Adrenal gland (tissue), 12 donors: ENCODE data around the gene ZNF831. TPM values are rescaled to one million over a fixed set of nuclear protein-coding genes. Genes with fewer than 3 reads are reported as not detected.

Source experiments
- DNase-seq, 7 donors: peaks; one replicate each; pipeline ENCODE4 v3.0.0-alpha.2; 2019 to 2020
- H3K27ac ChIP-seq, 5 donors: fragments of 200-600 bp; sonication (generic) in 4 of 5; 1 replicate in 3 of 5; 2 replicates in 2 of 5; pipeline versions ENCODE4 v1.5.1 to v1.8.0; 2016 to 2020; ENCODE audit warnings: mild to moderate bottlenecking in 1 of 5
- H3K27me3 ChIP-seq: fragments of 200-600 bp; 2 replicates; pipeline ENCODE4 v1.8.0; 2021
- H3K36me3 ChIP-seq, 2 donors: fragments of 200-600 bp; replicated peaks in 1 of 2; 1 replicate in 1 of 2; 2 replicates in 1 of 2; pipeline versions ENCODE4 v1.5.1 to v1.8.0; 2018 to 2022
- H3K4me1 ChIP-seq, 2 donors: fragments of 200-600 bp; replicated peaks in 1 of 2; 1 replicate in 1 of 2; 2 replicates in 1 of 2; pipeline versions ENCODE4 v1.5.1 to v1.8.0; 2018 to 2021
- H3K4me3 ChIP-seq, 4 donors: fragments of 200-600 bp; sonication (generic) in 3 of 4; one replicate each; pipeline ENCODE4 v1.5.1; 2016 to 2018
- H3K9me3 ChIP-seq, 3 donors: fragments of 200-600 bp; sonication (generic) in 1 of 3; replicated peaks in 1 of 3; 1 replicate in 2 of 3; 2 replicates in 1 of 3; pipeline versions ENCODE4 v1.5.1 to v1.8.0; 2016 to 2021
- POLR2A ChIP-seq, 2 donors: fragments of 450-650 bp; IDR thresholded peaks; one replicate each; pipeline ENCODE4 v1.6.1; 2017; ENCODE audit warnings: antibody characterized with exemption in 2 of 2, mild to moderate bottlenecking in 2 of 2, moderate library complexity in 1 of 2
- WGBS, 4 donors: extraction: QIAGEN DNeasy Blood & Tissue Kit in 2 of 4; methylation state at CpG; one replicate each; pipeline versions ENCODE4 v1.1.5 to v1.1.7; 2013 to 2017; 5-methylcytosine and 5-hydroxymethylcytosine counted together
- intact Hi-C, 2 donors: fragments of 100-400 bp; cut with DNase I; formaldehyde crosslinking; loops; one replicate each; pipeline versions ENCODE4 v1.14.1 to v1.15.0; 2022 to 2023
- polyA plus RNA-seq, 3 donors: library from polyadenylated mRNA; stranded (reverse); fragments of 200-250 nt in 2 of 3; fragments of 350-450 nt in 1 of 3; fragmentation: Illumina TruSeq in 1 of 3; extraction: RNeasy Lipid Tissue Mini Kit (QIAGEN cat#74804) in 1 of 3; gene quantifications; one replicate each; pipeline ENCODE4 v1.2.3, GENCODE V29; 2013 to 2014
- total RNA-seq, 9 donors: library from RNA; depleted of rRNA in 4 of 9; stranded (reverse); fragments of >200 nt in 4 of 9; fragments of 120-200 nt in 1 of 9; fragmentation: NEBNext Ultra II Directional in 1 of 9; extraction: Animal tissue kit (Norgen Biotek cat#: 25700) in 1 of 9; gene quantifications; one replicate each; pipeline versions ENCODE4 v1.1.0 to v1.2.4, GENCODE V29; 2013 to 2023
- TF ChIP-seq, protein P1 (sequence below), 6 experiments: fragments of 450-650 bp in 4 of 6; fragments of 200-600 bp in 2 of 6; sonication (generic) in 1 of 6; IDR thresholded peaks; 1 replicate in 5 of 6; 2 replicates in 1 of 6; pipeline versions ENCODE4 v1.5.1 to v1.8.0; 2016 to 2021; ENCODE audit warnings: antibody characterized with exemption in 6 of 6, mild to moderate bottlenecking in 2 of 6, moderate library complexity in 1 of 6
- donor health status: healthy with polysubstance abuse.
- donor health status: Bipolar disorder and iron deficiency.
- donor health status: DM: yes; HTN: yes; CAD: no.
- donor health status: DM: no; HTN: no; CAD: no.
- donor health status: DM: no; HTN: no; CAD: no.
- donor health status: DM: yes; HTN: yes; CAD: no.

ZNF831 gene
- total and polyA plus RNA-seq, 12 donors: 0.05 to 0.61 (median 0.15) TPM

DNA sequence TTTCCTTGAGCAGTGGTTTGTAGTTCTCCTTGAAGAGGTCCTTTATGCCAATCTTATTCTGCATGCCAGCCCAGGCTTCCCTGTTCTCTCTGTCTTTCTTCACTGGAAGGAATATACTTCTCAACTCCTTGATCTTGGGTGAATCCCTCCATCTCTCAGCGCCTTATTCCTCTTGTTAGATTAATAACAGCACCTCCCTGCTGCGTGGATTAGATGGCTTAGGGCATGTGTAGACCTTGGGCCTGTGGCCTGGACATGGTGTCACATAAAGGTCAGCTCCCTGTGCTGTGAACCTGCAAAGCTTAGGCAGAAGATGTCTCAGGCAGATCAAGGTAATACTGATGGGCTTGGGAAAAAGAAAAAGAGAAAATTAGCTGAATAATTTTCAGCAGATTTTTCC, 18.3 kb downstream of the ZNF831 start:
- intact Hi-C loops: no loop called here

DNA sequence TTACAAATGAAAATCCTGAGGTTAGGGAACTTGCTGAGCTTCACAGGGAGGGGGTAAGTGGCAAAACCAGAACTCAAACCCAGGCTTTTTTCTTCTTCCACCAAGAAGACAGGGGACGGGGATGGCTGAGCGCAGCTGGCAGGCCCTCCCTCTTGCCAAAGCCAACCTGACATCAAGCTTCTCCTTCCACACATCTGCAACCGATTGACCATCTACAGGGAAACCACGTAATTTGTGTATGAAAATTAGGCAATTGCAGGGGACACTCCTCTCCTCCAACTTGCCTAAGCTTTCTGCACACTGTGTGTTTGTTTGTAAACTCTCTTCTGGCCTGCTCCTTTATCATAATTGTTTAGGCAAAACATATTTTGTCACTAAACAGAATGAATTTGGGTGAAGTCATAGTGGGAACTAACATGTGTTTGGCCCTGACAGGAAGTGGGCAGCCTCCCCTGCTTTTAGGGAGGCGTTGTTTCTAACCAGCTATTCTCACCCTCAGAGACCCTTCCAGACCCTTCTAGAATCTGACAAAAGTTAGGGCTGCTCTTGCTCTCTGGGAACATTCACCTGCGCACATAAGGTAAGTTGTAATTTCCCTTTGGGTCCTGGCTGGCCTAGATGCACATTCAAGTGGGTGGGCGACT, 18.9 kb downstream of the ZNF831 start:
- H3K4me1 ChIP-seq: no peaks in the 10 kb centered on the region
- H3K9me3 ChIP-seq: no peaks in the 10 kb centered on the region
- intact Hi-C loops: no loop called here
- H3K27me3 ChIP-seq: no peaks in the 10 kb centered on the region
- no peak overlapping the region for H3K4me3 ChIP-seq
- no peak overlapping the region for H3K27ac ChIP-seq
- H3K36me3 ChIP-seq: no peaks in the 10 kb centered on the region
- no peak for DNase-seq
- TF ChIP-seq, protein P1, sequence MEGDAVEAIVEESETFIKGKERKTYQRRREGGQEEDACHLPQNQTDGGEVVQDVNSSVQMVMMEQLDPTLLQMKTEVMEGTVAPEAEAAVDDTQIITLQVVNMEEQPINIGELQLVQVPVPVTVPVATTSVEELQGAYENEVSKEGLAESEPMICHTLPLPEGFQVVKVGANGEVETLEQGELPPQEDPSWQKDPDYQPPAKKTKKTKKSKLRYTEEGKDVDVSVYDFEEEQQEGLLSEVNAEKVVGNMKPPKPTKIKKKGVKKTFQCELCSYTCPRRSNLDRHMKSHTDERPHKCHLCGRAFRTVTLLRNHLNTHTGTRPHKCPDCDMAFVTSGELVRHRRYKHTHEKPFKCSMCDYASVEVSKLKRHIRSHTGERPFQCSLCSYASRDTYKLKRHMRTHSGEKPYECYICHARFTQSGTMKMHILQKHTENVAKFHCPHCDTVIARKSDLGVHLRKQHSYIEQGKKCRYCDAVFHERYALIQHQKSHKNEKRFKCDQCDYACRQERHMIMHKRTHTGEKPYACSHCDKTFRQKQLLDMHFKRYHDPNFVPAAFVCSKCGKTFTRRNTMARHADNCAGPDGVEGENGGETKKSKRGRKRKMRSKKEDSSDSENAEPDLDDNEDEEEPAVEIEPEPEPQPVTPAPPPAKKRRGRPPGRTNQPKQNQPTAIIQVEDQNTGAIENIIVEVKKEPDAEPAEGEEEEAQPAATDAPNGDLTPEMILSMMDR (IDR thresholded peaks at IDR 0.05): no peak
- no peak for TF ChIP-seq POLR2A (IDR thresholded peaks at IDR 0.05)
- 72 to 82% (median 77%) methylated on average over 7 of the region's 7 CpGs for WGBS, 4 donors

More for the DNA sequence above, 18.3 kb downstream of the ZNF831 start:
- no peak for DNase-seq
- Histone ChIP-seq H3K27me3 (no peaks in the 10 kb centered on the region), H3K4me1 (no peaks in the 10 kb centered on the region), H3K36me3 (no peaks in the 10 kb centered on the region), H3K27ac (no peak overlapping the region), H3K9me3 (no peaks in the 10 kb centered on the region), H3K4me3 (no peak overlapping the region)
- 70 to 86% (median 76%) methylated on average over 2 of the region's 2 CpGs for WGBS, 4 donors
- no peak for TF ChIP-seq POLR2A (IDR thresholded peaks at IDR 0.05)
- TF ChIP-seq, protein P1 (IDR thresholded peaks at IDR 0.05): no peak

DNA sequence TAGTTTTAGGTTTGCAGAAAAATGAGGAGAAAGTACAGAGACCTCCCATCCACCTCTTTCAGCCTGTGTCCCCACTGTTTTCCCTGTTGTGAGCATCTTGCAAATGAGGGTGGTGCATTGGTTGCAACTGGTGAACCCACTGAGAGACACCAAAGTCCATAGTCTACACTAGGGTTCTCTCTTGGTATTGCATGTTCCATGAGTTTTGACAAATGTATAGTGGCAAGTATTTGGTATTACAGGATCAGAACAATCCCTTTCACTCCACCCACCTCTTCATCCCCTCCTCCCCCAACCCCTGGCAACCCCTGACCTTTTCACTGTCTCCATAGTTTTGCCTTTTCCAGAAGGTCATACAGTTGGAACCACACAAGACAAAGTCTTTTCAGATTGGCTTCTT, 20.1 kb downstream of the ZNF831 start:
- intact Hi-C loops: no loop called here
- H3K4me3 ChIP-seq: no peak overlapping the region
- no peaks in the 10 kb centered on the region for H3K9me3 ChIP-seq
- TF ChIP-seq POLR2A (IDR thresholded peaks at IDR 0.05): no peak
- TF ChIP-seq, protein P1 (IDR thresholded peaks at IDR 0.05): no peak
- no peaks in the 10 kb centered on the region for H3K27me3 ChIP-seq
- no peak for DNase-seq
- H3K36me3 ChIP-seq: no peaks in the 10 kb centered on the region
- no peaks in the 10 kb centered on the region for H3K4me1 ChIP-seq
- no peak overlapping the region for H3K27ac ChIP-seq

DNA sequence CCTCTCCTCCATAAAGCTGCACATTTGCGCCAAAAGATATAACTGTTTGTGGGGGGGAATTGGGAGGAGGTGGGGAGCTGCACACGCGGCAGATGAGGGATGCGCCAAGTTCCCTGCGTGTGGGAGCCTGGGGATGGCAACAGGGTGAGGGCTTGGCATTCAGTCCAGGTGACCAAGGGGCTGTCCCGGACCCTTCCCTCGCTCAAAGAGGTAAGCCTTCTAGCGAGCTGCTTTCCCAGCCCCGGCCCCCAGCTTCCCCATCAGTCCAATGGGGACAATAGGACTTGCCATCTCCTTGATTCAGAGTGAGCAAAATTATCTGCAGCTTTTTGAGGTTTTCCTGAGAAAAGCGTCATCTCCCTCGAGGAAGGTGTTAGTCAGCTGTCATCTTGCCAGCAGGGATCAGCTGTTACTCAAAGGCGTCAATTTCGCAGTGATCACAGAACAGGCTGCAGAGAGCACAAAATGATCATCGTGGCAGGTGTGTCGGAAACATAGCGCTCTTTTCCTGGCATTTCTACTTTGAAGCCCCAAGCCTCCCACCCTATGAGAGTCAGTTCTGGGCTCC, 21.3 kb downstream of the ZNF831 start:
- H3K4me1 ChIP-seq: no peaks in the 10 kb centered on the region
- no peak for TF ChIP-seq POLR2A (IDR thresholded peaks at IDR 0.05)
- TF ChIP-seq, protein P1 (IDR thresholded peaks at IDR 0.05): no peak
- H3K9me3 ChIP-seq: no peaks in the 10 kb centered on the region
- H3K36me3 ChIP-seq: no peaks in the 10 kb centered on the region
- intact Hi-C loops: no loop called here
- H3K27me3 ChIP-seq: no peaks in the 10 kb centered on the region
- H3K4me3 ChIP-seq: no peak overlapping the region
- H3K27ac ChIP-seq: no peak overlapping the region
- 77 to 85% (median 81%) methylated on average over 16 of the region's 16 CpGs for WGBS, 4 donors
- DNase-seq: no peak
